GM12878 (cell line): ENCODE results near the gene RGP1.

ENCODE experiments used
- CREB1 ChIP-seq: IDR thresholded peaks from 2 replicates; pipeline ENCODE4 v1.6.1; 2012; ENCODE audit warnings: low read depth, mild to moderate bottlenecking, inconsistent platforms
- EED ChIP-seq: sonication (generic); IDR thresholded peaks from 2 replicates; pipeline ENCODE4 v1.6.1; 2016; ENCODE audit warnings: antibody characterized with exemption, low read depth
- EGR1 ChIP-seq, 2 experiments: IDR thresholded peaks; 1 replicate in 1 of 2; 2 replicates in 1 of 2; pipeline ENCODE4 v1.6.1; 2011 to 2012; ENCODE audit warnings: low read depth in 2 of 2, low read length in 2 of 2, borderline replicate concordance in 1 of 2, mild to moderate bottlenecking in 1 of 2, moderate library complexity in 1 of 2
- EZH2 ChIP-seq: IDR thresholded peaks from 2 replicates; pipeline ENCODE4 v1.6.1; 2012; ENCODE audit warnings: low read depth, mild to moderate bottlenecking, control low read depth, inconsistent platforms, low read length, borderline replicate concordance; ENCODE audit not compliant: control insufficient read depth
- GABPA ChIP-seq: IDR thresholded peaks from 2 replicates; pipeline ENCODE4 v1.6.1; 2014; ENCODE audit warnings: antibody characterized with exemption, low read depth, mild to moderate bottlenecking, inconsistent platforms
- RAD21 ChIP-seq: IDR thresholded peaks from 2 replicates; pipeline ENCODE4 v1.6.1; 2011; ENCODE audit warnings: mild to moderate bottlenecking, low read depth, low read length, moderate library complexity; ENCODE audit not compliant: insufficient read depth
- SMC3 ChIP-seq: IDR thresholded peaks from 2 replicates; pipeline ENCODE4 v1.6.1; 2011; ENCODE audit warnings: low read length, improper control_type of control experiment, borderline replicate concordance
- TAF1 ChIP-seq: IDR thresholded peaks from 2 replicates; pipeline ENCODE4 v1.6.1; 2011; ENCODE audit warnings: mild to moderate bottlenecking, low read depth, low read length, borderline replicate concordance
- ZBED1 ChIP-seq: IDR thresholded peaks from 2 replicates; pipeline ENCODE4 v1.6.1; 2016; ENCODE audit warnings: borderline replicate concordance
- TF ChIP-seq, protein P1 (sequence below): IDR thresholded peaks from 2 replicates; pipeline ENCODE4 v1.6.1; 2011; ENCODE audit warnings: borderline replicate concordance, low read depth, mild to moderate bottlenecking, moderate library complexity, low read length; ENCODE audit not compliant: insufficient read depth, poor library complexity, severe bottlenecking
- TF ChIP-seq, protein P2 (sequence below): IDR thresholded peaks from 2 replicates; pipeline ENCODE4 v1.6.1; 2012; ENCODE audit warnings: mild to moderate bottlenecking, low read depth, low read length
- TF ChIP-seq, protein P3 (sequence below), 3 experiments: IDR thresholded peaks in 2 of 3; conservative IDR thresholded peaks in 1 of 3; 2 replicates each; pipeline ENCODE4 v1.5.1; 2011; ENCODE audit warnings: low read depth in 3 of 3, low read length in 3 of 3, mild to moderate bottlenecking in 3 of 3, control low read depth in 2 of 3, moderate library complexity in 2 of 3, inconsistent platforms in 1 of 3, mixed read lengths in 1 of 3; ENCODE audit not compliant: control insufficient read depth in 2 of 3, insufficient read depth in 1 of 3; ENCODE audit errors: extremely low read depth in 1 of 3
- TF ChIP-seq, protein P4 (sequence below): fragments of 450-650 bp; formaldehyde crosslinking; IDR thresholded peaks from 2 replicates; pipeline ENCODE4 v1.5.0; 2022; ENCODE audit warnings: mild to moderate bottlenecking, missing genetic modification characterization
- TF ChIP-seq, protein P5 (sequence below): IDR thresholded peaks from 2 replicates; pipeline ENCODE4 v1.6.1; 2011; ENCODE audit warnings: low read depth, low read length, improper control_type of control experiment, borderline replicate concordance

DNA sequence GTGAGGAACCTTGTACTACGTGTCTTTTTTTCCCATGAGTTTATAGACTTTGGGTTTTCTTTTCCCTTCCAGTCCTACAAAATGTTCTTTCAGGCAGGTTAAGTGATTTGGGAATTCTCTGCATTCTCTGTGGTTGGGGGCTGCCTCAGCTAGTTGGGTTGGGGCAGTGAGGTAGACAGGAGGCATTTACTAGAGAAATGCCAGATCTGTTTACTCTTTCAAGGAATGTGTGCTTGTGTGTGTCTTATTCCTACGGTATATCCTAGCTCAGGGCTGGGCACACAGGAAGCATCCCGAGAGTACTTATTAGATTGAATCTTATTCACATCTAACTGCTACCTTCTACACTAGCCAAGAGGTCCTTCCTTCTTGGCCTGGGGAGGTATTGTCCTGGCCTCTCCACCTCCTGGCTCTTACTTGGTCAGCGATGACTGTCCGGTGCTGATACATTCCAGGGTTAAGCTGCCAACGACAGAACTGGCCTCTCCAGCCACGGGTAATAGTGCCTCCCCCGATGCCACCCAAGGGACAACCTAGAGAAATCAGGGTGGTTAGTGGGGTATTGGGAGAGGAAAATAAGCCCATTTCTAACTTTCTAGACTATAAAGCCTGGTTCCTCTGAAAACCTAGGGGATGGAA lies 5.1 kb upstream of the RGP1 start:
- no peak for TF ChIP-seq TAF1
- no peak for TF ChIP-seq GABPA
- TF ChIP-seq ZBED1 = no peak
- TF ChIP-seq RAD21 = no peak
- TF ChIP-seq, protein P1, sequence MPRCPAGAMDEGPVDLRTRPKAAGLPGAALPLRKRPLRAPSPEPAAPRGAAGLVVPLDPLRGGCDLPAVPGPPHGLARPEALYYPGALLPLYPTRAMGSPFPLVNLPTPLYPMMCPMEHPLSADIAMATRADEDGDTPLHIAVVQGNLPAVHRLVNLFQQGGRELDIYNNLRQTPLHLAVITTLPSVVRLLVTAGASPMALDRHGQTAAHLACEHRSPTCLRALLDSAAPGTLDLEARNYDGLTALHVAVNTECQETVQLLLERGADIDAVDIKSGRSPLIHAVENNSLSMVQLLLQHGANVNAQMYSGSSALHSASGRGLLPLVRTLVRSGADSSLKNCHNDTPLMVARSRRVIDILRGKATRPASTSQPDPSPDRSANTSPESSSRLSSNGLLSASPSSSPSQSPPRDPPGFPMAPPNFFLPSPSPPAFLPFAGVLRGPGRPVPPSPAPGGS = no peak
- TF ChIP-seq EED = no peak
- TF ChIP-seq, protein P2, sequence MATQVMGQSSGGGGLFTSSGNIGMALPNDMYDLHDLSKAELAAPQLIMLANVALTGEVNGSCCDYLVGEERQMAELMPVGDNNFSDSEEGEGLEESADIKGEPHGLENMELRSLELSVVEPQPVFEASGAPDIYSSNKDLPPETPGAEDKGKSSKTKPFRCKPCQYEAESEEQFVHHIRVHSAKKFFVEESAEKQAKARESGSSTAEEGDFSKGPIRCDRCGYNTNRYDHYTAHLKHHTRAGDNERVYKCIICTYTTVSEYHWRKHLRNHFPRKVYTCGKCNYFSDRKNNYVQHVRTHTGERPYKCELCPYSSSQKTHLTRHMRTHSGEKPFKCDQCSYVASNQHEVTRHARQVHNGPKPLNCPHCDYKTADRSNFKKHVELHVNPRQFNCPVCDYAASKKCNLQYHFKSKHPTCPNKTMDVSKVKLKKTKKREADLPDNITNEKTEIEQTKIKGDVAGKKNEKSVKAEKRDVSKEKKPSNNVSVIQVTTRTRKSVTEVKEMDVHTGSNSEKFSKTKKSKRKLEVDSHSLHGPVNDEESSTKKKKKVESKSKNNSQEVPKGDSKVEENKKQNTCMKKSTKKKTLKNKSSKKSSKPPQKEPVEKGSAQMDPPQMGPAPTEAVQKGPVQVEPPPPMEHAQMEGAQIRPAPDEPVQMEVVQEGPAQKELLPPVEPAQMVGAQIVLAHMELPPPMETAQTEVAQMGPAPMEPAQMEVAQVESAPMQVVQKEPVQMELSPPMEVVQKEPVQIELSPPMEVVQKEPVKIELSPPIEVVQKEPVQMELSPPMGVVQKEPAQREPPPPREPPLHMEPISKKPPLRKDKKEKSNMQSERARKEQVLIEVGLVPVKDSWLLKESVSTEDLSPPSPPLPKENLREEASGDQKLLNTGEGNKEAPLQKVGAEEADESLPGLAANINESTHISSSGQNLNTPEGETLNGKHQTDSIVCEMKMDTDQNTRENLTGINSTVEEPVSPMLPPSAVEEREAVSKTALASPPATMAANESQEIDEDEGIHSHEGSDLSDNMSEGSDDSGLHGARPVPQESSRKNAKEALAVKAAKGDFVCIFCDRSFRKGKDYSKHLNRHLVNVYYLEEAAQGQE = no peak
- TF ChIP-seq, protein P3, sequence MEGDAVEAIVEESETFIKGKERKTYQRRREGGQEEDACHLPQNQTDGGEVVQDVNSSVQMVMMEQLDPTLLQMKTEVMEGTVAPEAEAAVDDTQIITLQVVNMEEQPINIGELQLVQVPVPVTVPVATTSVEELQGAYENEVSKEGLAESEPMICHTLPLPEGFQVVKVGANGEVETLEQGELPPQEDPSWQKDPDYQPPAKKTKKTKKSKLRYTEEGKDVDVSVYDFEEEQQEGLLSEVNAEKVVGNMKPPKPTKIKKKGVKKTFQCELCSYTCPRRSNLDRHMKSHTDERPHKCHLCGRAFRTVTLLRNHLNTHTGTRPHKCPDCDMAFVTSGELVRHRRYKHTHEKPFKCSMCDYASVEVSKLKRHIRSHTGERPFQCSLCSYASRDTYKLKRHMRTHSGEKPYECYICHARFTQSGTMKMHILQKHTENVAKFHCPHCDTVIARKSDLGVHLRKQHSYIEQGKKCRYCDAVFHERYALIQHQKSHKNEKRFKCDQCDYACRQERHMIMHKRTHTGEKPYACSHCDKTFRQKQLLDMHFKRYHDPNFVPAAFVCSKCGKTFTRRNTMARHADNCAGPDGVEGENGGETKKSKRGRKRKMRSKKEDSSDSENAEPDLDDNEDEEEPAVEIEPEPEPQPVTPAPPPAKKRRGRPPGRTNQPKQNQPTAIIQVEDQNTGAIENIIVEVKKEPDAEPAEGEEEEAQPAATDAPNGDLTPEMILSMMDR (IDR thresholded peaks at IDR 0.05 in 2 of 3, conservative IDR thresholded peaks at IDR 0.05 in 1 of 3; ENCODE audit: control insufficient read depth in 2 of 3, extremely low read depth in 1 of 3, insufficient read depth in 1 of 3, low read depth in 3 of 3, low read length in 3 of 3) = no peak
- TF ChIP-seq, protein P4, sequence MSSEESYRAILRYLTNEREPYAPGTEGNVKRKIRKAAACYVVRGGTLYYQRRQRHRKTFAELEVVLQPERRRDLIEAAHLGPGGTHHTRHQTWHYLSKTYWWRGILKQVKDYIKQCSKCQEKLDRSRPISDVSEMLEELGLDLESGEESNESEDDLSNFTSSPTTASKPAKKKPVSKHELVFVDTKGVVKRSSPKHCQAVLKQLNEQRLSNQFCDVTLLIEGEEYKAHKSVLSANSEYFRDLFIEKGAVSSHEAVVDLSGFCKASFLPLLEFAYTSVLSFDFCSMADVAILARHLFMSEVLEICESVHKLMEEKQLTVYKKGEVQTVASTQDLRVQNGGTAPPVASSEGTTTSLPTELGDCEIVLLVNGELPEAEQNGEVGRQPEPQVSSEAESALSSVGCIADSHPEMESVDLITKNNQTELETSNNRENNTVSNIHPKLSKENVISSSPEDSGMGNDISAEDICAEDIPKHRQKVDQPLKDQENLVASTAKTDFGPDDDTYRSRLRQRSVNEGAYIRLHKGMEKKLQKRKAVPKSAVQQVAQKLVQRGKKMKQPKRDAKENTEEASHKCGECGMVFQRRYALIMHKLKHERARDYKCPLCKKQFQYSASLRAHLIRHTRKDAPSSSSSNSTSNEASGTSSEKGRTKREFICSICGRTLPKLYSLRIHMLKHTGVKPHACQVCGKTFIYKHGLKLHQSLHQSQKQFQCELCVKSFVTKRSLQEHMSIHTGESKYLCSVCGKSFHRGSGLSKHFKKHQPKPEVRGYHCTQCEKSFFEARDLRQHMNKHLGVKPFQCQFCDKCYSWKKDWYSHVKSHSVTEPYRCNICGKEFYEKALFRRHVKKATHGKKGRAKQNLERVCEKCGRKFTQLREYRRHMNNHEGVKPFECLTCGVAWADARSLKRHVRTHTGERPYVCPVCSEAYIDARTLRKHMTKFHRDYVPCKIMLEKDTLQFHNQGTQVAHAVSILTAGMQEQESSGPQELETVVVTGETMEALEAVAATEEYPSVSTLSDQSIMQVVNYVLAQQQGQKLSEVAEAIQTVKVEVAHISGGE (CRISPR knock-in tag) = no peak
- no peak for TF ChIP-seq SMC3
- no peak for TF ChIP-seq CREB1
- no peak for TF ChIP-seq EZH2
- no peak for TF ChIP-seq EGR1 (IDR thresholded peaks at IDR 0.05; ENCODE audit: borderline replicate concordance in 1 of 2, low read depth in 2 of 2, low read length in 2 of 2)
- TF ChIP-seq, protein P5, sequence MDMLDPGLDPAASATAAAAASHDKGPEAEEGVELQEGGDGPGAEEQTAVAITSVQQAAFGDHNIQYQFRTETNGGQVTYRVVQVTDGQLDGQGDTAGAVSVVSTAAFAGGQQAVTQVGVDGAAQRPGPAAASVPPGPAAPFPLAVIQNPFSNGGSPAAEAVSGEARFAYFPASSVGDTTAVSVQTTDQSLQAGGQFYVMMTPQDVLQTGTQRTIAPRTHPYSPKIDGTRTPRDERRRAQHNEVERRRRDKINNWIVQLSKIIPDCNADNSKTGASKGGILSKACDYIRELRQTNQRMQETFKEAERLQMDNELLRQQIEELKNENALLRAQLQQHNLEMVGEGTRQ = no peak
